DMS79 treated with DMSO at 0.1 percent for 48 hours (cell line): ENCODE results near the gene GLTPD2.

Experiments used
- DNase-seq: peaks from one replicate; lab custom pipeline; 2025; lab: John Stamatoyannopoulos, UW

Gene GLTPD2

DNA sequence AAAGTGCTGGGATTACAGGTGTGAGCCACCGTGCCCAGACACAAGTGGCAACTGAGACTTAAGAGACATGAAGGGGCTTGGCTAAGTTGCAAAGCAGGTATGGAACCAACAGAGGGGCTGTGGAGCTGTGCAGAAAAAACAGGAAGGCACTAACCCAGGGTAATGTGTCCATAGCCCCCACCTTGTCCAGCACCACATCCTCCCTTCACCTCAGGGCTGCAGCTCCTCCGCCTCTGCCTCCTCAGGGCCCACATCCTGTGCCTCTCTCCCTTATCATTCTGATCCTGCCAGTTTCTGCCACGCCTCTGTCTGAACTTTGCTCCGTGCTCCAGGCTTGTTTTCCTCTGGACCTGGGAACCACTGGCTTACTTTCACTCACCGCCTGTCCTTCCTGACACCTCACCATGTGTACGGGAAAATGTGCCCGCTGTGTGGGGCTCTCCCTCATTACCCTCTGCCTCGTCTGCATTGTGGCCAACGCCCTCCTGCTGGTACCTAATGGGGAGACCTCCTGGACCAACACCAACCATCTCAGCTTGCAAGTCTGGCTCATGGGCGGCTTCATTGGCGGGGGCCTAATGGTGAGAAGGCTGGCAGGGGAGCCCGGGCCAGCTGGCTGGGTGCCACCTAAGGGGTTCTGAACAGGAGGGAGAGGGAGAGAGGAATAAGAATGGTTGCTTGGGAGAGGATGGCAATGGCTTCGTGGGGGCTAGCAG is 17.1 kb upstream of the GLTPD2 start, which contains the start of gene TM4SF5:
TM4SF5 (plus strand) TSS at position 368 of the 716 bp plus-strand sequence; CDS start at position 405, 37 bp downstream.
- peak; percentile 26 for DNase-seq

DNA sequence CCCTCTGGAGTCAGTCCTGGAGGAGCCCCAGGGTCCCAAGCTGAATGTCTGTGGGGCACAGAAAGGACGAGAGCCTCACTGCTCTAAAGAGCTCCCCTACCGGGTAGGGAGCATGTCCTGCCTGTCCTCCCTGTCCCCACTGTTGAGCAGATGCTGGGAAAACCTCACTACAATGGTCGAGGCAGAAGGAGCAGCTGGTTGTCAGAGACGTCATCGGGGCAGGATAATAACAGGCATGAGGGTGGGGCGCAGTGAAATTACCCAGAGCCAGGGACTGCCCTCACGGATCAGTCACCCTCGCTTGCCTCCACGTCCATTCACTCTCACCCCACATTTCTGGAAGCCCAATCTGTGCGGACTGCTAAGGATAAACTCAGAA is 16.5 kb upstream of the GLTPD2 start:
- DNase-seq = no peak

- no peak for DNase-seq
These were observed 10.6 kb upstream of the GLTPD2 start for GRCh38 chr17:4777969-4778760.

GRCh38 chr17:4780325-4780955 is 8.3 kb upstream of the GLTPD2 start:
- no peak for DNase-seq

- no peak for DNase-seq
These were observed 6.1 kb upstream of the GLTPD2 start for GRCh38 chr17:4782652-4783051.

DNA sequence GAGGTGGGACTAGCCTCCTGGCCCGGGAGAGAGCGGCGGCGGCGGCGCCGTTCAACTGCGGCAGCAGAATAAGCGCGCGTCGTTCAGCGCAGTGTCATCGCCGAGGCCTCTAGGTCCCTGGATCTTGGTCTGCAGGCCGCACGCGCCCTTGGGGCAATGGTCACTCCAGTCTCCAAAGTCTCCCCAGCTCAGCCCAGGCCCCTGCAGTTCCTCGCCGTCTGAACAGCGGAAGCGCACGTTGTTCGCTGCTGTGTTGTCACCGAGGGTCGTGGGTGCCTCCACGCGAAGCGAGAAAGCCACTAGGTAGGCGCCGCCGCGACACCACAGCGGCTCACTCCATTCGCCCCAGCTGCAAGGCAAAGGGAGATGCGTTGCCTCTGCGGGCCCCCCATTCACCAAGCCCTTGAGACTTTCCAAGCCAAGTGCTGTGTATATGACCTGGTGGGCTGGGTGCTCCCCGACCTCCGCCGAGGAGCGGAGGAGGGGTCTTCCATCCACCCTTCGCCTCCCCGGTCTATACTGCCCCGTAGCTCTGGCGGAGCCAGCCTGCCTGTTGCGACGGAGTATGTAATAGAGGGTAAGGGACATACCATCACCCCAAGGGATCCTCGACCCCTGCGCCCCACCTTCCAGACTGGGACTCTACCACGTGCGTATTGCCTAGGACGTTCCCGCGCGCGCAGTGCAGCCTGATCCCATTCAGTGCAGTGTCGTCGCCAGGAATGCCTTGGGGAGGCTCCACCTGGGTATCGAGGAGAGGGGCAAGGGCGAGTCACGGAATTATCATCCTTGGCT is 3.3 kb upstream of the GLTPD2 start:
- DNase-seq = no peak

DNA sequence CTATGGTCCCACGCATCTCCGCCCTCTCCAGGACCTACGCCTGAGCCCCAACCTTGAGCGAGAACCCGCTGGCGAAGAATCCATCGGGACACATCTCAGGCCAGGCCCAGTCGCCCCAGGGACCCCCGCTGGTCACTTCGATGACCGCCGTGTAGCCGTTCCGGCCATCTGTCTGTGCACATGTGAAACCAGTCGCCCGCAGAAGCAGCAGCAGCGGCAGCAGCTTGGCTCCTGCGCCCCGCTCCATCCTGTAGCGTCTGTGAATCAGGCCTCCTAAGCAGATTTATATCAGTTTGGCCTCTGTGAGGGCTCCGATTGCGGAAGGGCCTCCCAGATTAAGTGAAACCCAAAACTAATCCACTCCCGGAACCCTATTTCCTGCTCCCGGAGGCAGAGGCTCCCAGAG is 2.7 kb upstream of the GLTPD2 start, which contains the start of gene VMO1:
VMO1 (minus strand) TSS at position 259 of the 406 bp plus-strand sequence; CDS start at position 247, 12 bp downstream.
- DNase-seq = no peak

- DNase-seq = no peak
These were observed 2.2 kb upstream of the GLTPD2 start for GRCh38 chr17:4786516-4786915.

DNA sequence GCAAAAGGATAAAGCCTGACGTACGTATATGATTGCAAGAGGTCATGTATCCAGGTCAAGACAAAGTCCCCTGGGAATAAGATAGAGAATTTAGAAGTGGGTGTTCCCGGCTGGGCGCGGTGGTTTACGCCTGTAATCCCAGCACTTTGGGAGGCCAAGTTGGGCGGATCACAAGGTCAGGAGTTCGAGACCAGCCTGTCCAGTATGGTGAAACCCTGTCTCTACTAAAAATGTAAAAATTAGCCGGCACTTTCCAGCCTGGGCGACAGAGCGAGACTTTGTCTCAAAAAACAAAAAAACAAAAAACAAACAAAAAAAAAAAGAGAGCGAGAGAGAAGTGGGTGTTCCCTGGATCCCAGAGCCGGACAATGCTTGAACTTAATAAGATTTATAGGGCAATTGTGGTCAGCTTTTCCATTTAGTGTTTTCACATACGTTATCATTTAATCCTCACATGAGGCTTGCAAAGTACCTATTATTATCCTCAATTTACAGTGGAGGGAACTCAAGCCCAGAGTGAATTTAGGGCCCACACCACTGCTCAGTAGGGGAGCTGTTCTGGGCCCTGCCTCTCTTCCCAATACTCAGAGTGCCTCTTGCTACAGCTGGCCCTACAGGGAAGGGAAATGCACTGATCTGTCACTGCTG is 481 bp upstream of the GLTPD2 start:
- no peak for DNase-seq

DNA sequence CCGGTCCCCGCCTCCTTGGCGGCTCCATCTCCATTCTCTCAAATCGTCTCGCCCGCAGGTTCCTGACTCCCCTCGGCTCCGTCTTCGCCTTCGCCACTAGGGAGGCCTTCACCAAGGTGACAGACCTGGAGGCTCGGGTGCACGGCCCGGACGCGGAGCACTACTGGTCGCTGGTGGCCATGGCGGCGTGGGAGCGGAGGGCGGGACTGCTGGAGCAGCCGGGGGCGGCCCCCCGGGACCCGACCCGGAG is 862 bp downstream of the GLTPD2 start:
- DNase-seq = peak; percentile 50

DNA sequence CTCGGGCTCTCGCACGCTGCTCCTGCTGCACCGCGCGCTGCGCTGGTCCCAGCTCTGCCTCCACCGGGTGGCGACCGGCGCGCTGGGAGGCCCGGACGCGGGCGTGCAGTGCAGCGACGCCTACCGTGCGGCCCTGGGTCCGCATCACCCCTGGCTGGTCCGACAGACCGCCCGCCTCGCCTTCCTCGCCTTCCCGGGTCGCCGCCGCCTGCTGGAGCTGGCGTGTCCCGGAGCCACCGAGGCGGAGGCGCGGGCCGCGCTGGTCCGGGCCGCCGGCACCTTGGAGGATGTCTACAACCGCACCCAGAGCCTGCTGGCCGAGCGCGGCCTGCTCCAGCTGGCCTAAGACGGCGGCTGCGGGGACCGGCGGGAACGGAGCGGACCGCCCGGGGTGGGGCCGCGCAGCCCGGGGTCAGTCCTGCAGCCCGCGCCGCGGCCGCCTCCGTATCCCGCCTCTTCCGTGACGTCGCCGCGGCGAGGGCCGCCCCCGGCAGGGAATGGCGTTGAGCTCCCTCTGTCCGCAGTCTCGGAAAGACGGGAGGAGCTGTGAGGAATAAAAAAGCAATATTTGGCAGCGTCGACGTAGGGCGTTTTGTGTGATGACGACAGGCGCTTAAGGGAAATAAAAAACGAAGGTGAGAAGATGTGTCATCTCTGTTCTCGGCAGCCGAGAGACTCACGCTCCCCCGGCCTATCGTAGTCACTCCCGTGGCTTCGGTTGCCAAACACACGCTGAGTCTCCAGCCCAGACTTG is 1.4 kb downstream of the GLTPD2 start:
- peak; percentile 66 for DNase-seq

DNA sequence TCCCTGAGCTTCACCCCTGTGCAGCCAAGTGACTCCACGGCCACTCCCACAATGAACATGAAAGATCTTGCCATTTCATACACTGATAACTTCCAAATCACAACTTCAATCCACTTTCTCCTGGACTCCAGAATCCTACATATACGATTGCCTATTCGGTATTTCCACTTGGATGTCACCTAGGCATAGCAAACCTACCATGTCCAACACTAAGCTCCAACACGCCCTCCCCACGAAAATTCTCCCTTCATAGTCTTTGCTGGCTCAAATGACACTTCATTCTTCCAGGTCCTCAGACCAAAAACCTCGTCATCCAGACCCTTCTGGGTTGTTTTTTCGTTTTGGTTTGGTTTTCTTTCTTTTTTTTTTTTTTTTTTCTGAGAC is 1.9 kb downstream of the GLTPD2 start:
- no peak for DNase-seq

DNA sequence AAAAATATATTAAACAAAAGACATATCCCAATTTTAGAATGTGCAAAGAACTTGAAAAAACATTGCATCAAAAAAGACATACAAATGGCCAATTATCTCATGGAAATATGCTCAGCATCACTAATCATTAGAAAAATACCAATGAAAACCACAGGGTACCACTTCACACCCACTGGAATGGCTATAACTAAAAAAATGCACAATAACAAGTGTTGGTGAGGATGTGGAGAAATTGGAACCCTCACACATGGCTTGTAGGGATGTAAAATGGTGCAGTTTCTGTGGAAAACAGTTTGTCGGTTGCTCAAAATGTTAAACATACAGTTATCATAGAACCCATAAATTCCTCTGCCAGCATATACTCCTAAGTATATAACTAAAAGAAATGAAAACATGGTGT is 6.4 kb downstream of the GLTPD2 start:
- no peak for DNase-seq

DNA sequence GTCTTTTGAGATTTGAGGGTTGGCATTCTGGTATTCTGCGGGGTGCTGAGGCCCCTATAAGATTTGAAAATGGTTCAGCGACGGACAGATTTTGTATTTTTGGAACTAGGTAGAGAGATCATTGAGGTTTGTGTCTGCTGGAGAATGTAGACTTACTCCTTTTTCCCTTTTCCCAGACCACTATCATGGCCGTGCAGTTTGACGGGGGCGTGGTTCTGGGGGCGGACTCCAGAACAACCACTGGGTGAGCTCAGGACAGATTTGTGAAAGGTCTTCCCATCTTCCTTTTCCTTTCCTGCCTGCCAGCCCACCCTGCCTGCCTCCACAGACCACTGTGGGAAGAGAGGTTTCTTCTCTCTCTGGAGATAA is 7.8 kb downstream of the GLTPD2 start:
- DNase-seq = peak; percentile 8

DNA sequence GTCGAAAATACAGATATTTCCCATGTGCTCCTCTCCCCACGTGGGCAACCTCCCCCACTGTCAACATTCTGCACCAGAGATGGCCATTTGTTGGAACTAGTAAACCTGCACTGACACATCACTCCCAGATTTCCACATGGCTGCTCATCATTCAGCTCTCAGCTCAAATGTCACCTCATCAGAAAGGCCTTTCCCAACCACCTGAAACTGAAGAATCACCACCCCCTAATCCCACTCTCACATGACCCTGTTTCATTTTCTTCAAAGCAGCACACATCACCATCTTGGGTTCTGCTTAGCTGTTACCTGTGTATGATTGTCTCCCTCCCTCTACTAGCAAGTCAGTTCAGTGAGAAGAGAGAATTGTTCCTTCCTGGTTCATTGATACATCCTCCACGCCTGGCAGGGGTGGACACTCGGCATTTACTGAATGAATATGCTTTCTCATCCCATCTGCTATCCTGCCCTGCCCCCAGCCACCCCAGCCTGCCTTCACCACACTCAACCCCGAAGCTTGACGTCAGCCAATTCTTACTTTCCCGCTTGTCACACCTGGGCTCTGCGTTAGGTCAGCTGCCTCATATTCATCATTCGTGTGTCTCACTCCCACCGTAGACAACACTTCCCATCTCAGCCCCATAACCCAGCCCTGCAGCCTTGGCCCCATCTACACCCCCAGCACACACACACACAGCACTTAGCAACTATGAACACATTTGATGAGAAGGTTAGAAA is 11.9 kb downstream of the GLTPD2 start:
- DNase-seq = no peak

GRCh38 chr17:4802228-4802627 is 13.5 kb downstream of the GLTPD2 start, which contains the start of gene C17orf114:
Gene C17orf114, minus strand, starts transcription at chr17:4802328.
- DNase-seq = no peak

DNA sequence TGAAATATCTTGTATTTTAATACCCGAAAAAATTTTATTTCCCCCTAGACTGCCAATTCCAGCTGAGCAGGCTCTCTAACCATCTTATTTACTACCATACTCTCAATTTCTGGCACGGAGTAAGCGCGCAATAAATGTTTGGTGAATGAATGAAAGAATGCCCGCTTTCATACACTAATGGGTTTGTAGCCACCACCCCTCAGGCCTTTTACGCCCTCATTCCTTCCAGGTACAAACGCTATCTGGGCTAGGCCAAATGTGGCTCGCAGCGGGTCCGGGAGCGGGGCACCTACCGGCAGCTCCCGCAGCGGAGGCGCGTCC is 17.7 kb downstream of the GLTPD2 start:
- peak; percentile 32 for DNase-seq

DNA sequence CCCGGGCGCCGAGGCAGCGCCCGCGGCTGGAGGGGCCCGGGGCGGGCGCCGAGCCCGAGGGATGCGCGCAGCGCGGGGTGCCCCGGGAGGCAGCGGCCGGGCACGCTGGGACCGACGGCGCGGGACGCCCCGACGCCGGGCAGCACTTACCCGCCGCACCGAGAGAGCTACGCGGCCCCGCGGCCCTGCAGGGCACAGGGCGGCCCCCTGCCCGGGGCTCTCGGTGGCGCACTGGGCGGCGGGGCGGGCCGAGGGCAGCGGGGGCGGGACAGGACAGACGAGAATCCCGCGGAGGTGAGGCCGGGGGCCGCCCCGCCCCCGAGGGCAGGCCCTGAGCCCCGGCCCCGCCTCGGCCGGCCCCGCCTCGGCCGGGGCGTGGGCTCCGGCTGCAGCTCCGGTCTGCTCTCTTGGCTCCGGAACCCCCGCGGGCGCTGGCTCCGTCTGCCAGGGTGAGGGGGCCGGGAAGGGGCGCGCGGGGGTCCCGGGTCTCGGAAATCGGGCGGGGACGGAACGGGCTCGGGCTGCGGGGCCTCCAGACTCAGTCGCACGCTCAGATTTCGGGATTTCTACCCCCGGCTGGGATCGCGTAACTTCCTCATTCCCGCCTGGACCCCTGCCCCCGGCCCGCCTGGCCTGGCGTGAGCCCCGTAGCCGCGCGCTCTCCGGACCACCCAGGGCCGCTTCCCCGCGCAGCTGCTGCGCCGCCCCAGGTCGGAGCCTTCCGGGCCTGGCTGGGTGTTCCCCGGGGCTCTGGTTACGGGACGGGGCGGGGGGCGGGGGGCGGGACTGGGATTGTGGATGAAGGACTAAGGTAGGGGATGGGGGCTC is 18.2 kb downstream of the GLTPD2 start, which contains the start of gene PLD2:
PLD2 (plus strand) TSS at position 376 of the 828 bp plus-strand sequence. CDS start 621 bp downstream, outside the sequence.
- DNase-seq = peak; percentile 66

- no peak for DNase-seq
These were observed 19.0 kb downstream of the GLTPD2 start for GRCh38 chr17:4807605-4808377.
